SH-SY5Y (cell line): Measurements from ENCODE around the gene VPS41.

Source experiments
- GATA2 ChIP-seq: IDR thresholded peaks from 2 replicates; pipeline ENCODE4 v1.6.1; 2011; ENCODE audit warnings: mild to moderate bottlenecking, low read depth, low read length
- GATA3 ChIP-seq: IDR thresholded peaks from 2 replicates; pipeline ENCODE4 v1.6.1; 2011; ENCODE audit warnings: low read depth, mild to moderate bottlenecking, low read length, moderate library complexity

The VPS41 gene

DNA sequence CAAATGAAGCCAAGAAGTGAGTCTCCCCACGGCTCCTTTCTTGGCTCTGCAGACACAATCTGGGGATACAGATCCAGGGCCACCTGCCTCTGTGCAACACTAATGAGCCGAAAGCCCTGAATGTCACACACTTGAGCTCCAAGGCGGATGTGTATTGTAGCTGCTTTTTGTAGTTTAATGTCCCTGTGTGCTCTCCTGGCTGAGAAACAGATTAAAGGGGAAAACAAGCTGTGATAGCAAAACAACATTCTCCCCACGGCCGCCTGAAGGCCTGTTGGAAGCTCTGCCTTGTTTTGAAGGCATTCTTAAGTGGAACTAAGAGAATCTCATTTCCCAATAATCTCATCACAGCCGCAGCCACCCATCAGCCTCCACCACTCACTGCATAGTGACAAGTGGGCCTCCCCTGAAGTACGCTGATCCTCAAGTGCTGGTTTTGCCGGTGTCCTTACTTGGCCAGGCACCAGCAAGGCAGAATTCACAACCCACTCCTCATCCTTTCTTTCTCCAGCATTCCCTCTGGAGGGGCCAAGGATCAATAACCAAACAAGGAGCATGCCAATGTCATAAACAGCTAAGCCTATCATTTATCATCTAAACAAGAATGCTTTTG is 233.4 kb downstream of the VPS41 start:
- TF ChIP-seq GATA3 = no peak
- TF ChIP-seq GATA2 = no peak

DNA sequence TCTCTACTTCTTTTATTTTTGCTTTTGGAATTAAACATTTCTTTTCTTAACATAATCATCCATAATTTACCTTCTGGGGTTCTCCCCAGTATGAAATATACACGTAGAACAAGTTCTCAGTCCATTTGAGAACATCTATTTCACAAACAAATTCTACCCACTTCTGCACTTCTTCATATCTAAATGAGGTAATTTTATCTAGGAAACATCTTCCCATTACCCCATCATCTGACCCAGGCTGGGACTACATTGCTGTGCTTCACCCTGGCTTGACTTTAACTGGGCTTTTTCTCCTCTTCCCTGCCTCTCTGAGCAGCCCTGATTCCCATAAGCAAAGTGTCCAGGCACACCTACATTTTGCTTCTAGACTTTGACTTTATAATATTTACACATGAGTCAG is 234.5 kb downstream of the VPS41 start:
- no peak for TF ChIP-seq GATA3
- no peak for TF ChIP-seq GATA2

DNA sequence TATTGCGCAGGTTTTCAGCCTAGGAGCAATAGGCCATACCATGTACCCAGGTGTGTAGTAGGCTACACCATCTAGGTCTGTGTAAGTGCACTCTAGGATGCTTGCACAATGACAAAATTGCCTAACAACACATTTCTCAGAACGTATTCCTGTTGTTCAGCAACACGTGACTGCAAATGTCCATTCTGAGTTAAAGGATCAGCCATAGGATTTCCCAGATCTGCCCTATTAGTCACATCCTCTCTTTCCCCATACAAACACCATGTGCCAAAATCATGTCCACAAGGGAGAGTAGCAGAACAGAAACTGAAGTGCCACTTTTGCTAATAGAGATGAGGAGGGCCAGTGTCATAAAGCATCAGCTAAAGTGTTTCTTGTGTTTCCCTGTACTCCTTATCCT is 235.2 kb downstream of the VPS41 start:
- TF ChIP-seq GATA3 = no peak
- no peak for TF ChIP-seq GATA2
